Left lobe of liver (tissue), 2 donors: ENCODE data around the gene HERPUD2. TPM values are rescaled to one million over a fixed set of nuclear protein-coding genes. Genes with fewer than 3 reads are reported as not detected.
"Not testable (repeated sequence)": the region's sequence is repeated elsewhere in the genome, so short reads cannot be mapped to it uniquely, and the experiment has no call there.

ENCODE experiments used
- ATAC-seq: fragments of 200-7000 bp; cut with Tn5 transposase; one replicate; pipeline ENCODE4 v1.9.1; 2020; ENCODE audit warnings: mild to moderate bottlenecking, moderate library complexity
- DNase-seq: peaks from one replicate; pipeline ENCODE4 v3.0.0-alpha.2; 2020; ENCODE audit warnings: low spot score
- total RNA-seq: library from RNA; stranded (reverse); gene quantifications from one replicate; pipeline ENCODE4 v1.2.1, GENCODE V29; 2021
- donor health status: DM: no; HTN: no; CAD: no; lungs with moderate emphysema.
- donor health status: DM: no; HTN: yes; CAD: no.

The HERPUD2 gene
- total RNA-seq, 1 donor from 2014 or later, result 12.2 TPM

DNA sequence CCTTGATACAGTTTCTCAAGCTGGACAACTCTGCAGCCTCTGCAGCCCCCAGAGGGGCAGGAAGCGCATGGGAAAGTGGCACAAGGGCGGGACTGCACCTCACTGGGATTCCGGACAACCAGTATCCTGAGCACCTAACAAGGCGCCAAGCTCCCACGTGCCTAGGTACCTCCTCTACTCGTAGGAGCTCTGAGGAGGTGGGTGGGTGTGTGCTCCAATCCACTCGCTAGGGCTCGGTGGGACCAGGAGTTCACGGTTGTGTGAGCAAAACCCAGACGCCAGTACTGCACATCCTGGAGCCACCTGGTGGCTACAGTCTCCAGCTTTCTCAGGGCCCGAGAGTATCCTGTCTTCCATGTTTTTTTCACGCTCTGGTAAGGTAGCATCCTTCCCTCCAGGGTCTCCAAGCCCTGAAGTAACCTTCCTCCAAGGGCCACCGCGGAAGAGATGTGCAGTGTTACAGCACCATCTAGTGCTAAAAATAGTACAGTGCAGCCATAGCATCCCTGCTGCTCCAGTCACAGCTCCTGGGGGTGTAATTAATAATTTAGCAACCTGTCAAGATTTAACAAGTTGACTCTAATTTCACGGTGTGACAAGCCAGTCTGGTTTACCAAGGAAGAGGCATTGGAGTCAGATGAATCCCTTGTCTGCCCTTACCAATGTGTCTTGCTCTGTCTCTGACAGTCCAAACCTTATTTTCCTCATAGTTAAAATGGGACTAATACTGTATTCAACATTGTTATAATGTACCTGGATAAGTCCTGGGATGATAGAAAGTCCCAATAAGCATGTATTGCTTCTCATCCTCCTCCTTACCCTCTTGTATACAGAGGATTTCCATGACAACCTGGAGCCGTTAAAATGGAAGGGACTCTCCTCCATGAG is 70.4 kb downstream of the HERPUD2 start:
- ATAC-seq, result peak; percentile 95
- DNase-seq, result no peak

DNA sequence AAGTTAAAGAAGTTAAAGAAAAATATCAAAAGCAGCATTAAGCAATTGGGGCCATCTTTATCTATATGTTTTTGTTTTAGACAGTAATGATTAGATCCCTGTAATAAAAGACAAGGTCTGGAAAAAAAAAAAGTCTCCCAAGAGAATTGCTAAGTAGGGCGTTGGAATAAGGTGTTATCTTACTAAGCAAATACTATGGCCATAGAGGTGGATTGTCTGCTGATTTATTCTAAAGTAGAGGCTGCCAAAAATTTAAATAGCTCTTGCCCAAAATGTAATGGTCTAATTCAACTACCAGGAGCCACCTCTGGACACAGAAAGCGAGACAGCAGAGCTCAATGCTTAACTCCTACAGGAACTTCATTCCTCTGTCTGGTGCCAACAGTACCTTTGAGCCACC is 71.6 kb downstream of the HERPUD2 start:
- ATAC-seq, result no peak
- no peak for DNase-seq

DNA sequence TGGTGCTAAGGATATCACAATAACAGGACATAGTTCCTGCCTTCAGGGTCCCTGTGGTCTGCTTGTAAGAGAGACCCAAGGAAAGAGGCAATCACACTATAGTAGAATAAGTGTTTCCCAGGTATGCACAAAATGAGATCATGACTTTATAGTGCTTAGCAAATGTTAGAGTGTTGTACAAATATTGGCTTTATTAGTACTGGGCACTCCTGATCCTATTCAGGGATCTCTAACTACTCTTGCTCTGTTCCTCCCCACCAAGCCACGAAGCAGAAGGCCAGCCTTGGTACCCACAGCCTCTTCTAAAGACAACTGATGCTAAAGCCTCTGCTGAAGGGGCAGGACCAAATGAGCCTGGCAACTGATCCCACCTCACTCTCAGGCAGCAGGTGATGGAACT is 75.1 kb downstream of the HERPUD2 start:
- no peak for ATAC-seq

DNA sequence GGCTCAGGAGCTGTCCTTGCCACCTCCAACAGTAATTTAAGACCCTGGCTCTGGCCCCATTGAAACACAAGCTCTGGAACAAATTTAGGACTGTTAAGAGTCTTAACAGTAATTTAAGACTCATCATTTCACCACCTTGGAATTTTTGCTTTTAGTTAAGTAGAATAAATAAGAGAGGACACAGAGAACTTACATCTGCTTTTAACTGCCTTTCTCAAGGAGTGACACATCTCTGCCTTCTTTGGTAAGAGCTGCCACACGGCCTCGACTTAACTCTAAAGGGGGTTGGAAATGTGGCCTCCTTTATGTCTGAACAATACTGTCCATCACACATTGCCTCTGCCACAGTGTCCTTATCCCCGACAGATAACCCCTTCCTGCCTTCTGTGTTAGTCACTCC is 77.9 kb downstream of the HERPUD2 start:
- ATAC-seq, result no peak
- no peak for DNase-seq

More for the DNA sequence above, 75.1 kb downstream of the HERPUD2 start:
- DNase-seq, result no peak

DNA sequence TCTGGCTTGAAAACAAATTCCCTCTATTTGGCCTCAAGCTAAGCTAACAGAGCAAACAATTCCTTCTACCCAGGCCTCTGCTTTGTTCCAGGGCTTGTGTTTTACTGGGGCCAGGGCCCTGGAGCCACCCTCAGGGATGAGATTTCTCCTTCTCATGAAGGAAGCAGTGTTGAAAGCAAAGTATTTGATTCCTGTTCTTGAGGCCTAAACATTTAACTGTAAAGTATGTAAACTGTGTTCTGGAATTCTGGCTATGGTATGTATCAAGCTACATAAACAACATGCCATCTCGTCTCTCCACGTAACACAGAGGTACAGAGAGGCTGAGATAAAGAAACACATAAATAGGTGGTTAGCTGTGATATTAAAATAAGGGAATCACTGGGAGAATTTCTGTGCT is 81.8 kb downstream of the HERPUD2 start:
- DNase-seq (no peak), ATAC-seq (no peak)

DNA sequence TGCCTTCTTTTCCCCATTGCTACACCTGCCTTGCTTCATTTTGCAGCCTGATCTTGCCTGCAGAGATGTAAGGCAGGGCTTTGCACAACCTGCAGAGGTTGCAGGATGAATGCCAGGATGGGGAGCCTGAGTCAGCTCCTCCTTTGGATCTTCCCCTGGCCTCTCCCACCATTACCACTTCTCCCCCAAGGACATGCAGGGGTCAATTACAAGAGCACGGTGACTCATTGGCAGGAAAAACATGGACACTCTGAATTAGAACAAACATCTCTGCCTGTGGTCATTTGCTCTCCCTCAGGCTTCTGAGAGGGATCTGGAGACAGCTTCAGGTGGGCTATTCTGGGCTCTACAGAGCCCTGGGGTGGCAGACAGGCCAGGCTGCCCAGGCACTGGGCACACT is 89.2 kb downstream of the HERPUD2 start:
- DNase-seq (no peak), ATAC-seq (no peak)

DNA sequence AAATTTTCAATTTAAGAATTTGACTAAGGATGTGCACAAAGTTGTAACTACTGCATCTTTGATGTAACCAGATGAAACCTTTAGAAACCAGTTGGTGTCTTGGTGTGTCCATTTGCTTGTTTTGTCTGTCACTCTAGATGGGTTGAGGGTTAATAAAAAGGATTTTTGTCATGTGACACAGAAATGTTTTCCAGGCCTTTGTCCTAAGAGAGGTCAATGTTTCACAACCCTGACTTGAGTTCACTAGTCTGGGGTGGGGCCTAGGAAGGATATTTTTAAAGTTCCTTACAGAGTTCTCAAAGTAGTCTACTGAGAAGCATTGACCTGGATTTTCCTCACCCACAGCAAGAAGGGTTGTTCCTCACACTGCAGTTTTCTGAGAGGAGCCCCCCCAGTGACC is 90.3 kb downstream of the HERPUD2 start:
- ATAC-seq, result peak; percentile 45
- no peak for DNase-seq

DNA sequence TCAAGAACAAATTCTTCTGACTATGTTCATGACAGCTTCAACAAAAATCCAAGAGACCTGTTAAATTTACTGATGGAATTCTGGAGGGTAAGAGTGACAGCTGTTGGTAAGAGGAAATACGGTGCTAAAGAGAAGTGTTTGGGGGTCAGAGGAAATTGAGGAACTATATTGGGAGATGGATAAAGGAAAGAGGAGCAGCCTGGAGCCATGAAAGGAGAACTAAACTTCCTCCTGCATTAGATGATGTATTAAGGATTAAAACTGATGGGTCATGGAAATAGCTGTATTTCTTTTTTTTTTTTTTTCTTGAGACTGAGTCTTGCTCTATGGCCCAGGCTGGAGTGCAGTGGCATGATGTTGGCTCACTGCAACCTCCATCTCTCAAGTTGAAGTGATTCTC is 95.3 kb downstream of the HERPUD2 start:
- ATAC-seq, result no peak

DNA sequence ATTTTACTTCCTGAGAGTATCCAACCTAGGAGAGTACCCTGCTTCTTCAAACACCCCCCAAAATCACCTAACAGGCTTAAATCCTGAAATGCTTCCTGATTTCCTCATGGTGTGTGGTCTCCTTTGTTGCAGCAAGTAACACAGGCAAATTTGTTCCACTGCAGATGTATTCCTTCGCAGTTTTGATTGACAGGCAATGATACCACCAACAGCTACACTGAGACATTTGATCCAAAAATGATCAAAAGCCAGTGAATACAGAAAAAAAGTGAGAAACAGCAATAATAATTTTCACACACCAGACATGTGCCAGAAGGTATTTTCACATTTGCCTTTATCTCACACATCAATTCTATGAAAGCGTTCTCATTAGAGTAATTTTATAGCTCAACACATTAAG is 95.9 kb downstream of the HERPUD2 start:
- ATAC-seq (no peak), DNase-seq (no peak)

More for the DNA sequence above, 95.3 kb downstream of the HERPUD2 start:
- DNase-seq, result no peak

DNA sequence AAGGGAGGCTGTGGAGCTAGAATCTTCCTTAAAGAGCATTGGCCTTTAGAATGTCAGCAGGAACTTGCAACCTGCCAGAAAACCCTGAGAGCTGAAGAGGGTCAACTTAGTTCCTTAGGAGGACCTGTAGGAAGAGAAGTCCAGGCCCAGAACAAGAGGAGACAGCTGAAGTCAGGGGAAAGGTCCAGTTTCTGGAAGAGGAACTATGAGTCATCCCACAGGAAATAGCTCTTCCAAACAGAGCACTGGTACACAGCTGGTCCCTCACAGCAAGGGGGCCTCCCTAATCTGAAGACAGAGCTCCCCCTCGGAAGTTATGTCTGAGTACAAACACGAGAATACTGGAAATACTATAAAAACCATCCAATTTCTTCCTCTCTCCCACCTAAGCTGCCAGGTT is 98.9 kb downstream of the HERPUD2 start:
- DNase-seq (no peak), ATAC-seq (peak; percentile 58)

DNA sequence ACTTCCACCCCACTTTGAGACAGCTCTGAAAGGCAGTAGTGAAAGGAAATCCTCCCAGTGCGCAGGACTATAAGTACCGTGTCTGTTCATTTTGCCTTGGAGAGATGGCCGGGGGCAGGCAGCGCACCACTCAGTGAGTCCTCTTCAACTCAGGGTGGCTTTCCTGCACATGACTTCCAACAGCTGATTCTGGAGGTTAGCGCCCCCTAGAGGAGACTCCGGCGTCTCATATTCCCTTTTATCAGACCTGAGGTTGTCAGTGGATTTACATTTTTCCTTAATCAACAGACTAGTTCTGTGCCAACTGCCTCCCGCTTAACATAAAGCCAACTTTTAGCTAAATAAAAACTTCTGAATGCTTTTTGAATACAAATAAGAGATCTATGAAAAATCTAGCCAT is 101.0 kb downstream of the HERPUD2 start:
- ATAC-seq, result no peak
- DNase-seq, result no peak

DNA sequence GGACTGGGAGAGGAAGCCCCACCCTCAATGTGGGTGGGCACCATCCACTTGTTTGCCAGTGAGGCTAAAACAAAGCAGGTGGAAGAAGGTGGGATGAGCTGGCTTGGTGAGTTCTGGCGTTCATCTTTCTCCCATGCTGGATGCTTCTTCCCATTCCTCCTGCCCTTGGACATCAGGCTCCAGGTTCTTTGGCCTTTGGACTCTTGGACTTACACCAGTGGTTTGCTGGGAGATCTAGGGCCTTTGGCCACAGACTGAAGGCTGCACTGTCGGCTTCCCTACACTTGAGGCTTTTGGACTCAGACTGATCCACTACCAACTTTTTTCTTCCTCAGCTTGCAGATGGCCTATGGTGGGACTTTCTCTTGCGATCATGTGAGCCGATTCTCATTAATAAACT is 106.3 kb downstream of the HERPUD2 start:
- ATAC-seq, result no peak
- no peak for DNase-seq

DNA sequence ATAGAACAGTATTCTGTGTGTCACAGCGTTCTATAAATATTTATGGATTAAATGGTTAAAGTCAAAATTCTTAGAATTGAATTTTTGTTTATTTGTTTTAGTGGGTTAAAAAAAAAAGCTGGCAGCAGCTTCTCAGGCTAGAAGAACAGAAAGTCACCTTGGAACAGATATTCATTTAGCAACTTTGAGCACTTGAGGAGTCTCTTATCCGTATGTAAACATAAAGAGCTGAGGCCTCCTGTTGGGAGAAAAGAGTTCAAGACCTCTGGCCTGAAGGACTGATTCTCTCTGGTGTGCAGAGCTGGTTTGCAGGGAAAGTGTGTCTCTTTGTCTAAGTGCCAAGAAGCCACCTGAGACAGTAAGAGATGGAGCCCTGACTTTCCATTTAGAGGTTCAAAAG is 109.9 kb downstream of the HERPUD2 start:
- ATAC-seq, result no peak

DNA sequence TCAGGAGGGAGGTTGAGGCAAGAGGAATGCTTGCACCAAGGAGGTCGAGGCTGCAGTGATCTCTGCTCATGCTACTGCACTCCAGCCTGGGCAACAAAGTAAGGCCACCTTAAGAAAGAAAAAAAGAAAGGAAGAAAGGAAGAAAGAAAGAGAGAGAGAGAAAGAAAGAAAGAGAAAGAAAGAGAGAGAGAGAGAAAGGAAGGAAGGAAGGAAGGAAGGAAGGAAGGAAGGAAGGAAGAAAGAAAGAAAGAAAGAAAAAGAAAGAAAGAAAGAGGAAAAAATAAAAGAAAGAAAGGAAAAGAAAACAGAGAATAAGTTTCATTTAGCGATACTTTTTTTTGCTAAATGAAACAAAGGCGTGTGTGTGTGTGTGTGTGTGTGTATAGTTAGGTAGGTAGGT is 110.4 kb downstream of the HERPUD2 start:
- not testable (repeated sequence) for DNase-seq, ATAC-seq

More for the DNA sequence above, 109.9 kb downstream of the HERPUD2 start:
- no peak for DNase-seq

Other genes with a start within 250 kb of the HERPUD2 start
- 37.2 TPM for gene SEPTIN7, start 105.9 kb upstream of the HERPUD2 start, total RNA-seq